ENCODE measurements around the gene AASDHPPT.

GRCh38 chr11:106101819-106102218, 24.4 kb downstream of the AASDHPPT start:
- TF ChIP-seq POLR2A (IDR thresholded peaks at IDR 0.05) (no peak), CTCF (IDR thresholded peaks at IDR 0.05) (no peak), POLR2AphosphoS5 (IDR thresholded peaks at IDR 0.05) (no peak)

Measured in breast epithelium (tissue), 3 donors.